ENCODE data around the gene INCENP.
A peak's percentile ranks its signal among the peaks of the same experiment; 100 is the strongest.

INCENP gene

DNA sequence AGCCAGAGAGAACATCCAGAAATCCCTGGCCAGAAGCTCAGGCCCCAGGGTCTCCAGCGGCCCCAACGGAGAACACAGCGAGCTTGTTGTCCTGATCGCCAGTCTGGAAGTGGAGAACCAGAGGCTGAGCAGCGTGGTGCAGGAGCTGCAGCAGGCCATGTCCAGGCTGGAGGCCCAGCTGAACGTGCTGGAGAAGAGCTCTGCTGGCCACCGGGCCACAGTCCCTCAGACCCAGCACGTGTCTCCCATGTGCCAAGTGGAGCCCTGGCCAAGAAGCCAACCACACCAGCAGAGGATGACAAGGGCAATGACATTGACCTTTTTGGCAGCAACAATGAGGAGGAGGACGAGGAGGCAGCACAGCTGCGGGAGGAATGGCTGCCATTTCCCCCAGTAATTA, 45.6 kb downstream of the INCENP start:
- Histone ChIP-seq H3K4me2 (ENCODE audit: low read depth, low read length) (no peak overlapping the region), H3K36me3 (replicated peaks; ENCODE audit: insufficient read depth, low read length) (no peaks in the 10 kb centered on the region), H3K9me2 (replicated peaks; ENCODE audit: insufficient read depth, low read length) (no peaks in the 10 kb centered on the region), H3F3A (ENCODE audit: insufficient read depth, low read length) (no peaks in the 10 kb centered on the region), H3K9me3 (replicated peaks; ENCODE audit: insufficient read depth, low read length) (no peaks in the 10 kb centered on the region), H3K4me1 (ENCODE audit: low read length) (0 out of 2 replicates have a peak, but pooled peaks cover 2% of the 10 kb centered on the region), H3K4me3 (ENCODE audit: low read length) (no peak overlapping the region), H3K79me2 (ENCODE audit: low read length) (no peaks in the 10 kb centered on the region), H3K27me3 (replicated peaks; ENCODE audit: insufficient read depth, low read length) (no peaks in the 10 kb centered on the region), H4K20me1 (ENCODE audit: insufficient read depth, low read length) (no peaks in the 10 kb centered on the region), H2AFZ (ENCODE audit: low read length) (no peak overlapping the region), H3K27ac (ENCODE audit: low read length) (no peak overlapping the region), H3K9ac (ENCODE audit: low read length) (no peak overlapping the region)
- no peak for DNase-seq
- TF ChIP-seq EZH2 (optimal IDR thresholded peaks at IDR 0.05; ENCODE audit: low read depth, low read length): no peak
- TF ChIP-seq EZH2phosphoT487 (IDR thresholded peaks at IDR 0.05; ENCODE audit: low read length): no peak
- TF ChIP-seq, protein P1, sequence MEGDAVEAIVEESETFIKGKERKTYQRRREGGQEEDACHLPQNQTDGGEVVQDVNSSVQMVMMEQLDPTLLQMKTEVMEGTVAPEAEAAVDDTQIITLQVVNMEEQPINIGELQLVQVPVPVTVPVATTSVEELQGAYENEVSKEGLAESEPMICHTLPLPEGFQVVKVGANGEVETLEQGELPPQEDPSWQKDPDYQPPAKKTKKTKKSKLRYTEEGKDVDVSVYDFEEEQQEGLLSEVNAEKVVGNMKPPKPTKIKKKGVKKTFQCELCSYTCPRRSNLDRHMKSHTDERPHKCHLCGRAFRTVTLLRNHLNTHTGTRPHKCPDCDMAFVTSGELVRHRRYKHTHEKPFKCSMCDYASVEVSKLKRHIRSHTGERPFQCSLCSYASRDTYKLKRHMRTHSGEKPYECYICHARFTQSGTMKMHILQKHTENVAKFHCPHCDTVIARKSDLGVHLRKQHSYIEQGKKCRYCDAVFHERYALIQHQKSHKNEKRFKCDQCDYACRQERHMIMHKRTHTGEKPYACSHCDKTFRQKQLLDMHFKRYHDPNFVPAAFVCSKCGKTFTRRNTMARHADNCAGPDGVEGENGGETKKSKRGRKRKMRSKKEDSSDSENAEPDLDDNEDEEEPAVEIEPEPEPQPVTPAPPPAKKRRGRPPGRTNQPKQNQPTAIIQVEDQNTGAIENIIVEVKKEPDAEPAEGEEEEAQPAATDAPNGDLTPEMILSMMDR (IDR thresholded peaks at IDR 0.05; ENCODE audit: low read length): no peak

DNA sequence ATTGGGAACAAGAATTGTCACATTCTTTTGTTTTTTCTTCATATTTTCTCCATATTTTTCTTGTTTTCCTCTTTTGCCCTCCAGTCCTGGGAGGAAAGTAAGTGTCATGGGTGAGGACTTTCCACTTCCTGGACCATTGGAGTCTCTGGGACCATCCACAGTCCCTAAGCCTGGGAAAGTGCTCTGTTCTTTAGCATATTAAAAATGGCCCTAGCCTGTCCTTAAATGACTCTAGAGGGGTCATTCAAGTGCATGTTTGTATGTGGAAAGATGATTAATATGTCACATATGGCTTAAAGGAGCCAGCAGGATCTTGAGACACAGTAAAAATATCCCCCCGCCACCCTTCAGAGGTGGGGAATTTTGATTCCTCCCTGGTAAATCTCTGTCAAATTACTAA, 46.1 kb downstream of the INCENP start:
- no peaks in the 10 kb centered on the region for H3F3A ChIP-seq (ENCODE audit: insufficient read depth, low read length)
- H3K27me3 ChIP-seq (replicated peaks; ENCODE audit: insufficient read depth, low read length): no peaks in the 10 kb centered on the region
- H3K4me1 ChIP-seq (ENCODE audit: low read length): 0 out of 2 replicates have a peak, but pooled peaks cover 2% of the 10 kb centered on the region
- H3K4me3 ChIP-seq (ENCODE audit: low read length): no peak overlapping the region
- no peak overlapping the region for H2AFZ ChIP-seq (ENCODE audit: low read length)
- no peaks in the 10 kb centered on the region for H3K79me2 ChIP-seq (ENCODE audit: low read length)
- no peak overlapping the region for H3K27ac ChIP-seq (ENCODE audit: low read length)
- no peak overlapping the region for H3K4me2 ChIP-seq (ENCODE audit: low read depth, low read length)
- H4K20me1 ChIP-seq (ENCODE audit: insufficient read depth, low read length): no peaks in the 10 kb centered on the region
- H3K36me3 ChIP-seq (replicated peaks; ENCODE audit: insufficient read depth, low read length): no peaks in the 10 kb centered on the region
- no peak overlapping the region for H3K9ac ChIP-seq (ENCODE audit: low read length)
- H3K9me3 ChIP-seq (replicated peaks; ENCODE audit: insufficient read depth, low read length): no peaks in the 10 kb centered on the region
- DNase-seq: no peak
- H3K9me2 ChIP-seq (replicated peaks; ENCODE audit: insufficient read depth, low read length): no peaks in the 10 kb centered on the region
- TF ChIP-seq, protein P1 (IDR thresholded peaks at IDR 0.05; ENCODE audit: low read length): no peak
- no peak for TF ChIP-seq EZH2 (optimal IDR thresholded peaks at IDR 0.05; ENCODE audit: low read depth, low read length)
- TF ChIP-seq EZH2phosphoT487 (IDR thresholded peaks at IDR 0.05; ENCODE audit: low read length): no peak

GRCh38 chr11:62171261-62171723, 47.5 kb downstream of the INCENP start:
- H3F3A ChIP-seq (ENCODE audit: insufficient read depth, low read length): no peaks in the 10 kb centered on the region
- no peaks in the 10 kb centered on the region for H3K36me3 ChIP-seq (replicated peaks; ENCODE audit: insufficient read depth, low read length)
- DNase-seq: peak; percentile 89
- H3K9me3 ChIP-seq (replicated peaks; ENCODE audit: insufficient read depth, low read length): no peaks in the 10 kb centered on the region
- H3K9me2 ChIP-seq (replicated peaks; ENCODE audit: insufficient read depth, low read length): no peaks in the 10 kb centered on the region
- H3K27me3 ChIP-seq (replicated peaks; ENCODE audit: insufficient read depth, low read length): no peaks in the 10 kb centered on the region
- H3K4me1 ChIP-seq (ENCODE audit: low read length): 0 out of 2 replicates have a peak, but pooled peaks cover 2% of the 10 kb centered on the region
- no peaks in the 10 kb centered on the region for H4K20me1 ChIP-seq (ENCODE audit: insufficient read depth, low read length)
- H3K79me2 ChIP-seq (ENCODE audit: low read length): no peaks in the 10 kb centered on the region
- H3K9ac ChIP-seq (ENCODE audit: low read length): peak overlapping the region; percentile 3; the same call in 1 of the 2 replicates
- H3K27ac ChIP-seq (ENCODE audit: low read length): no peak overlapping the region
- peak overlapping the region; percentile 64 for H3K4me2 ChIP-seq (ENCODE audit: low read depth, low read length)
- H2AFZ ChIP-seq (ENCODE audit: low read length): peak overlapping the region; percentile 44
- H3K4me3 ChIP-seq (ENCODE audit: low read length): peak overlapping the region; percentile 11; the same call in 1 of the 2 replicates
- TF ChIP-seq, protein P1 (IDR thresholded peaks at IDR 0.05; ENCODE audit: low read length): peak; percentile 77
- no peak for TF ChIP-seq EZH2 (optimal IDR thresholded peaks at IDR 0.05; ENCODE audit: low read depth, low read length)
